NCI-H1436 (cell line): ENCODE measurements around the gene DDIAS.
"Not testable (repeated sequence)": the region's sequence is repeated elsewhere in the genome, so short reads cannot be mapped to it uniquely, and the experiment has no call there.

ENCODE experiments used
- DNase-seq: peaks from one replicate; lab custom pipeline; 2025; lab: John Stamatoyannopoulos, UW

DDIAS gene

GRCh38 chr11:82927264-82927880 lies 25.8 kb downstream of the DDIAS start:
- peak; percentile 55 for DNase-seq

- no peak for DNase-seq
Observed at GRCh38 chr11:82929121-82929520, 27.6 kb downstream of the DDIAS start.

GRCh38 chr11:82930229-82930628 lies 28.7 kb downstream of the DDIAS start:
- DNase-seq, result no peak

- no peak for DNase-seq
Observed at GRCh38 chr11:82930734-82931133, 29.2 kb downstream of the DDIAS start.

- no peak for DNase-seq
Observed at GRCh38 chr11:82932564-82932963, 31.0 kb downstream of the DDIAS start.

GRCh38 chr11:82936261-82936660 lies 34.7 kb downstream of the DDIAS start:
- DNase-seq, result no peak

- DNase-seq, result no peak
Observed at GRCh38 chr11:82937554-82937953, 36.0 kb downstream of the DDIAS start.

GRCh38 chr11:82939456-82939855 lies 37.9 kb downstream of the DDIAS start:
- no peak for DNase-seq

- DNase-seq, result no peak
Observed at GRCh38 chr11:82942376-82942775, 40.8 kb downstream of the DDIAS start.

- DNase-seq, result not testable (repeated sequence)
Observed at GRCh38 chr11:82943430-82943829, 41.9 kb downstream of the DDIAS start.

GRCh38 chr11:82944198-82944597 lies 42.7 kb downstream of the DDIAS start:
- no peak for DNase-seq

GRCh38 chr11:82945041-82945440 lies 43.5 kb downstream of the DDIAS start:
- DNase-seq, result not testable (repeated sequence)

GRCh38 chr11:82945682-82946081 lies 44.1 kb downstream of the DDIAS start:
- no peak for DNase-seq

GRCh38 chr11:82949352-82949751 lies 47.8 kb downstream of the DDIAS start:
- no peak for DNase-seq

GRCh38 chr11:82950502-82950901 lies 49.0 kb downstream of the DDIAS start:
- not testable (repeated sequence) for DNase-seq

GRCh38 chr11:82955736-82956453 lies 54.4 kb downstream of the DDIAS start:
- peak; percentile 48 for DNase-seq

- DNase-seq, result no peak
Observed at GRCh38 chr11:82959987-82960778, 58.6 kb downstream of the DDIAS start.

- DNase-seq, result no peak
Observed at GRCh38 chr11:82960779-82961143, 59.2 kb downstream of the DDIAS start.

- DNase-seq, result not testable (repeated sequence)
Observed at GRCh38 chr11:82962021-82962420, 60.5 kb downstream of the DDIAS start.

- no peak for DNase-seq
Observed at GRCh38 chr11:82967381-82967780, 65.8 kb downstream of the DDIAS start.

- DNase-seq, result no peak
Observed at GRCh38 chr11:82969811-82970210, 68.3 kb downstream of the DDIAS start.

GRCh38 chr11:82970507-82971083 lies 69.1 kb downstream of the DDIAS start:
- DNase-seq, result not testable (repeated sequence)

- not testable (repeated sequence) for DNase-seq
Observed at GRCh38 chr11:82971519-82971946, 70.0 kb downstream of the DDIAS start.
